GM08714 (cell line): ENCODE data around the gene CAPN10.
"Not testable (repeated sequence)": the region's sequence is repeated elsewhere in the genome, so short reads cannot be mapped to it uniquely, and the experiment has no call there.

Source experiments
- H3K4me3 ChIP-seq: fragments of 200-500 bp; sonication (Bioruptor generic); 2 replicates; pipeline ENCODE4 v1.5.1; 2014; ENCODE audit warnings: mild to moderate bottlenecking, low read length, inconsistent platforms
- ZNF274 ChIP-seq: IDR thresholded peaks from 2 replicates; pipeline ENCODE4 v1.6.1; 2012; ENCODE audit warnings: mild to moderate bottlenecking, low read depth, low read length

CAPN10 gene

GRCh38 chr2:240604291-240604938 is 17.9 kb downstream of the CAPN10 start:
- H3K4me3 ChIP-seq = no peak overlapping the region
- TF ChIP-seq ZNF274 = no peak

GRCh38 chr2:240604939-240605716 is 18.6 kb downstream of the CAPN10 start:
- no peak for TF ChIP-seq ZNF274
- no peak overlapping the region for H3K4me3 ChIP-seq

GRCh38 chr2:240605867-240606743 is 19.6 kb downstream of the CAPN10 start:
- no peak overlapping the region for H3K4me3 ChIP-seq
- TF ChIP-seq ZNF274 = no peak

DNA sequence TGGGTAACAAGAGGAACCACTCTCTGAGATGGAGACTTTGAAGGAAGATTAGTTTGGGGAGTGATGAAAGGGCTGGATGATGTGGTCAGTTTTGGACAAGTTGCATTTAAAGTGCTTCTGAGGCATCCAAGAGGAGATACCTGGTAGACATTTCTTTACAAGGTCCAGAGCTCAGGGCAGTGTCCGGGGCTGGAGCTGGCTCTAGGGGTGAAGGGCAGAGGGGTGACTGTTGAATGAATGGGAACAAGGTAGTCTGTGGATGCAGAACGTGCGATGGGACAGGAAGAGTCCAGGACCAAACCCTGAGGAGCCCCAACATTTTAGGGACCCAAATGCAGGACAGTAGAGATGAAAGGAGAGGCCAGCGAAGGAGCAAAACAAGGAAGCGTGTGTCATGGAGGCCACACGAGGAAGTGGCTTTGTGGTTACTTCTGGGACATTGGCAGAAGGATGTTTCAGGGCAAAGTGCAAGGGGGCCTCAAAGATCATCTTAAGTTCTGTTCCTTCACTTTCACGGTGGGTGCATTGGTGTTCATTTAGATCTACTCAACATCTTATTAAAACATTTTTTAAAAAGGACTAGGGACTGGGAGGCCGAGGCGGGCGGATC is 25.2 kb downstream of the CAPN10 start:
- no peak for TF ChIP-seq ZNF274
- H3K4me3 ChIP-seq = no peak overlapping the region

GRCh38 chr2:240613781-240614180 is 27.2 kb downstream of the CAPN10 start:
- no peak for TF ChIP-seq ZNF274
- no peak overlapping the region for H3K4me3 ChIP-seq

GRCh38 chr2:240614391-240614790 is 27.9 kb downstream of the CAPN10 start:
- no peak for TF ChIP-seq ZNF274
- H3K4me3 ChIP-seq = no peak overlapping the region

- H3K4me3 ChIP-seq = no peak overlapping the region
- TF ChIP-seq ZNF274 = no peak
These were observed 28.9 kb downstream of the CAPN10 start for GRCh38 chr2:240615396-240615795.

GRCh38 chr2:240615820-240616547 is 29.4 kb downstream of the CAPN10 start:
- no peak overlapping the region for H3K4me3 ChIP-seq
- no peak for TF ChIP-seq ZNF274

- H3K4me3 ChIP-seq = not testable (repeated sequence)
These were observed 30.5 kb downstream of the CAPN10 start for GRCh38 chr2:240616860-240617666.

DNA sequence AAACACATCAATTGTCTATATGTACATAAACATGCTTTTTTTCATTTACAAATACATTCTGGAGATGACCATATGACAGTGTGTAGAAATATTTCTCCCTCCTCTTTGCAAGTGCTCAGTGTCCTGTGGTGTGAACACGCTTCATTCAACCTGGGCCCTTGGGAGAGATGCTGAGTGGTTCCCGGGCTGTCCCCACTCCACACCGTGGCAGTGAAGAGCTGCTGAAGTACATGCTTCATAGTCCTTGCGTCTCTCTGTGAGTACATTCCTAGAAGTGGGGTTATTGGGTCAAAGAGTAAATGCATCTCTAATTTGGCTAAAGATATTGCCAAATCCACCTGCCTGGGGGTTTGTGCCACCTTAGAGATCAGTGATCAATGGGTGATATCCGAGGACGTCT is 32.2 kb downstream of the CAPN10 start:
- TF ChIP-seq ZNF274 = no peak
- no peak overlapping the region for H3K4me3 ChIP-seq

- TF ChIP-seq ZNF274 = no peak
- no peak overlapping the region for H3K4me3 ChIP-seq
These were observed 33.1 kb downstream of the CAPN10 start for GRCh38 chr2:240619506-240620148.

DNA sequence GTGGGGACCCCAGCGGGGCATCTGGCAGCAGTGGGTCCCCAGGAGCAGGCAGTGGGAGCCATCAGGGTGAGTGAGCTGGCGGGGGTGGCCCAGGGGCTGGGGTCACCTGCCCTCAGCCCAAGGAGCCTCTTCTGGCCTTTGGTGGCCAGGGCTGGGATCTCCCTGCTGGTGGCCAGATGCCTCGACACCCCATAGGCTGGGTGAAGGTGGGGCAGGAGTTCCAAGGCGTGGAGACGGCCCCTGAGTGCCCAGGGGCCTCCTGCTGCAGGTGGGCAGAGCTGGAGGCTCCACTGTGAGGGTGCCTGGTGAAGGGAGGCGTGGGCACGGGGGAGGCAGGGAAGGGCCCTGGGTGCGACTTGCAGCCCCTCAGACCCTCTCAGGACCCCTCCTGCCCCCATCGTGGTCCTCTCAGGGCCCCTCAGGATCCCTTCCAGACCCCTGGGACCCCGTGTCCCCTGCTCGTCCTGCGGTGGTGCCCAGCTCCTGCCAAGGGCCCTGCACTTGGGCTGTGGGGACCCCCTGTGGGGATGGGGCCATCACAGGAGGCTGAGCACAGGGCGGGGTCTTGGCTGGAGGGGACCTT is 33.7 kb downstream of the CAPN10 start:
- TF ChIP-seq ZNF274 = no peak
- no peak overlapping the region for H3K4me3 ChIP-seq
